ENCODE results near the gene ISOC2. TPM values are rescaled to one million over a fixed set of nuclear protein-coding genes. Genes with fewer than 3 reads are reported as not detected.

The ISOC2 gene
- total RNA-seq, 1 donor from 2014 or later: 36.6 TPM

- no peaks in the 10 kb centered on the region for H3K9me3 Mint-ChIP-seq (ENCODE audit: low read depth)
- no peaks in the 10 kb centered on the region for H3K4me1 Mint-ChIP-seq (ENCODE audit: low read depth)
- no peak overlapping the region for H3K27ac Mint-ChIP-seq
- no peak overlapping the region for H3K4me3 Mint-ChIP-seq (ENCODE audit: low read depth)
- H3K27me3 Mint-ChIP-seq: peaks cover 76% of the 10 kb centered on the region
- no peaks in the 10 kb centered on the region for H3K36me3 Mint-ChIP-seq (ENCODE audit: insufficient read depth)
- TF ChIP-seq CTCF (IDR thresholded peaks at IDR 0.05; ENCODE audit: unreplicated experiment): no peak
- DNase-seq (ENCODE audit: low spot score, unreplicated experiment): no peak
Observed at GRCh38 chr19:55442372-55442961, 19.0 kb downstream of the ISOC2 start.

- H3K4me1 Mint-ChIP-seq (ENCODE audit: low read depth): no peaks in the 10 kb centered on the region
- TF ChIP-seq CTCF (IDR thresholded peaks at IDR 0.05; ENCODE audit: unreplicated experiment): no peak
- DNase-seq (ENCODE audit: low spot score, unreplicated experiment): no peak
Observed at GRCh38 chr19:55441692-55442321, 19.6 kb downstream of the ISOC2 start.

GRCh38 chr19:55441319-55441691 is 20.1 kb downstream of the ISOC2 start:
- Mint-ChIP-seq H3K27me3 (peaks cover 84% of the 10 kb centered on the region), H3K27ac (no peak overlapping the region)

More at GRCh38 chr19:55441692-55442321, 19.6 kb downstream of the ISOC2 start:
- Mint-ChIP-seq H3K27ac (no peak overlapping the region), H3K4me3 (ENCODE audit: low read depth) (no peak overlapping the region), H3K9me3 (ENCODE audit: low read depth) (no peaks in the 10 kb centered on the region), H3K27me3 (peaks cover 82% of the 10 kb centered on the region), H3K36me3 (ENCODE audit: insufficient read depth) (no peaks in the 10 kb centered on the region)

GRCh38 chr19:55440411-55441105 is 20.9 kb downstream of the ISOC2 start:
- Mint-ChIP-seq H3K4me1 (ENCODE audit: low read depth) (no peaks in the 10 kb centered on the region), H3K27ac (no peak overlapping the region), H3K4me3 (ENCODE audit: low read depth) (no peak overlapping the region), H3K9me3 (ENCODE audit: low read depth) (no peaks in the 10 kb centered on the region), H3K36me3 (ENCODE audit: insufficient read depth) (no peaks in the 10 kb centered on the region), H3K27me3 (peaks cover 77% of the 10 kb centered on the region)
- DNase-seq (ENCODE audit: low spot score, unreplicated experiment): no peak
- no peak for TF ChIP-seq CTCF (IDR thresholded peaks at IDR 0.05; ENCODE audit: unreplicated experiment)

More at GRCh38 chr19:55441319-55441691, 20.1 kb downstream of the ISOC2 start:
- Mint-ChIP-seq H3K9me3 (ENCODE audit: low read depth) (no peaks in the 10 kb centered on the region), H3K36me3 (ENCODE audit: insufficient read depth) (no peaks in the 10 kb centered on the region), H3K4me1 (ENCODE audit: low read depth) (no peaks in the 10 kb centered on the region), H3K4me3 (ENCODE audit: low read depth) (no peak overlapping the region)
- no peak for TF ChIP-seq CTCF (IDR thresholded peaks at IDR 0.05; ENCODE audit: unreplicated experiment)
- no peak for DNase-seq (ENCODE audit: low spot score, unreplicated experiment)

GRCh38 chr19:55439052-55439451 is 22.4 kb downstream of the ISOC2 start:
- no peaks in the 10 kb centered on the region for H3K4me1 Mint-ChIP-seq (ENCODE audit: low read depth)
- H3K4me3 Mint-ChIP-seq (ENCODE audit: low read depth): no peak overlapping the region
- no peaks in the 10 kb centered on the region for H3K36me3 Mint-ChIP-seq (ENCODE audit: insufficient read depth)
- no peaks in the 10 kb centered on the region for H3K9me3 Mint-ChIP-seq (ENCODE audit: low read depth)
- H3K27me3 Mint-ChIP-seq: peaks cover 61% of the 10 kb centered on the region
- DNase-seq (ENCODE audit: low spot score, unreplicated experiment): no peak
- no peak for TF ChIP-seq CTCF (IDR thresholded peaks at IDR 0.05; ENCODE audit: unreplicated experiment)
- H3K27ac Mint-ChIP-seq: no peak overlapping the region
